Ovary (tissue), 3 donors: ENCODE results near the gene ZBTB26.

Experiments
- CTCF ChIP-seq, 3 donors: fragments of 450-650 bp in 2 of 3; fragments of 200-600 bp in 1 of 3; IDR thresholded peaks; one replicate each; pipeline versions ENCODE4 v1.5.1 to v1.8.0; 2016 to 2022; ENCODE audit warnings: antibody characterized with exemption in 3 of 3, mild to moderate bottlenecking in 1 of 3
- EP300 ChIP-seq: sonication (generic); formaldehyde crosslinking; IDR thresholded peaks from one replicate; pipeline ENCODE4 v1.6.1; 2017; ENCODE audit warnings: antibody characterized with exemption
- POLR2A ChIP-seq: fragments of 450-650 bp; IDR thresholded peaks from one replicate; pipeline ENCODE4 v1.6.1; 2017; ENCODE audit warnings: antibody characterized with exemption, mild to moderate bottlenecking, moderate library complexity
- donor health status: DM: no; HTN: no; CAD: no.

GRCh38 chr9:122936883-122937282, 5.6 kb upstream of the ZBTB26 start:
- TF ChIP-seq CTCF (IDR thresholded peaks at IDR 0.05) (no peak), POLR2A (no peak), EP300 (no peak)
